ENCODE measurements around the gene ATXN7.

The ATXN7 gene

DNA sequence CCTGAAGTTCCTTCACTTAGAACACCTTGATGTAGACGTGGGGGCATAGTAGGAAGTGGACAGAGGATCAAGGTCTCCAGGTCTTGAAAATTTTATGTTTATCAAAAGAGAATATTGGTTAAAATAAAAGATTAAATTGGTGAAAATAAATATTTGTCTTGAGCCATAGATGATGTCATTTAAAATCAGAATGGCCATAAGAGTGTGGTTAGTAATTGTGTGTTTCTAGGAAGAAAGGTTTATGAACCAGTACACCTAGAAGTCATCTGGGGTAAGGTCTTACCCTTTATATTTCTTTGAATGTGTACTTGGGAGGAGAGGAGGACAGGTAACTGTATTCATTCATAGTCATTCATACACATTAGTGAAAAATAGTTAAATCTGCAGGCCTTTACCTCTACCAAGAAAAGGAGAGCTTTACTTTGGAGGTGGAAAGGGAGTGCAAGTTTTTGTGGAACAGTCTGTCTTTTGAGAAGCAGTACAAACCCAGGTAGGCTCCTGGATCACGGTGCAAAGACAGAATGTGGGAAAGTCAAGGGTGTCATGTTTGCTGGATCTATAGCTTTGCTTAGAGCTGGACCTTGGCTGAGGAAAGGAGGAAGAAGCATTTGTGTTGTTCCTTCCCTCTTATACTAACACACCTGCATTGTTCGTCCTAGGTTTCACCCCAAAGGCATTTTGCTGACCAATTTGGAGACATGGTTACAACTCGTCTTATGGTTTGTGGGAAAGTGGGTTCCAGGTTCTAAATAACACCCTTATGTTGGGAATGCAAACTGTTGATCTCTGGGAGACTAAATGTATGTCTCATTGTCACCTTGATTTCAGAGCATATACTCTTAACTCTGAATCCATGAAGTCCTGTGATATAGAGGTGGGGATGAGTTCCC is 42.3 kb downstream of the ATXN7 start:
- no peak for DNase-seq (ENCODE audit: low read depth in 2 of 2)

DNA sequence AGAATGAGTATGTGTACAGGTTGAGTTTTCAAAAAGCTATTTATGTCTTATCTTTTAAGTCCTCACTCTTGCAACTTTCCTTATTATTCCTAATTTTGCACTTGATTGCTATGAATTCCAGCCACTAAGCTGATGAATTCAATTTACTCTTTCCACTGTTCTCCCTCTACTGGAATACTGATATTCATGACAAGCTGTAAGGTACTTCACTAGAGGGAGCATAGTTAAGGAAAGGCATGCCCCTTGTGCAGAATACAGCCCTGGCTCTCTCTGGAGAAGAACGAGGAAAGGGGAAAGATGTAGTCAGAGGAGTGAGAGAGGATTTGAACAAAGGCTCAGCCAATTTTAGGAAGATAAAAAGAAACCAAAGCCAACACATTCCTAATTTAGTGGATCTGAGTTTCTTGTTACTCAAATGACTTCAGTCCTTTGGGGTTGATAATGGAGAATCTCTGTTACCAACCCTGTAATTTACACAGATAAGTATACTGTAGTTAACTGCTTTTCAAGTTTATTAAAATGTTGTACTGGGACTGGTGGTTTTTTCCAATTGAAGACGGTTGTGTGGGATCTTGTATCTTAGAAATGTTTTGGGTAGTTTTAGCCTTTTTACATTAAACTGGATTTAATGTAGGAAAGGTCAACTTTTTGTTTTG is 44.5 kb downstream of the ATXN7 start:
- DNase-seq (ENCODE audit: low read depth in 2 of 2) = no peak

DNA sequence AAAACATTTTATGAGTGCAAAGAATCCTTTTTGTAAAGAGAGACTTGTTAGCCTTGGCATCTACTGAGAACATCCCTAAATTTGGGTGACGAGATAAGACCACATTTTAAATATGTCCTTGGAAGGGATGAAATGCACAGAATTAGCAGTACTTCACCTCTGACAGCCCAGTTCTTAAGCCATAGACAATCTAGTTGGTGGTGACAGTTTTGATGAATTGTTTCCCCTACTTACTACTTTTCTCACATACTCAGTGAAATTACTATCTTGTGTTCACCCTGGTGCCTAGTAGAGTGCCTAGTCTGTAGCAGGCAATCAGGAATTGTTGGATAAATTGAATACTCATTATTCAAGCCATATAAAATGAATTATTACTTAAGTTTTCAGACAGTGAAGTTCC is 45.1 kb downstream of the ATXN7 start:
- DNase-seq (ENCODE audit: low read depth in 2 of 2) = no peak

- DNase-seq (ENCODE audit: low read depth in 2 of 2) = no peak
Measured at GRCh38 chr3:63909431-63909830, 45.8 kb downstream of the ATXN7 start.

DNA sequence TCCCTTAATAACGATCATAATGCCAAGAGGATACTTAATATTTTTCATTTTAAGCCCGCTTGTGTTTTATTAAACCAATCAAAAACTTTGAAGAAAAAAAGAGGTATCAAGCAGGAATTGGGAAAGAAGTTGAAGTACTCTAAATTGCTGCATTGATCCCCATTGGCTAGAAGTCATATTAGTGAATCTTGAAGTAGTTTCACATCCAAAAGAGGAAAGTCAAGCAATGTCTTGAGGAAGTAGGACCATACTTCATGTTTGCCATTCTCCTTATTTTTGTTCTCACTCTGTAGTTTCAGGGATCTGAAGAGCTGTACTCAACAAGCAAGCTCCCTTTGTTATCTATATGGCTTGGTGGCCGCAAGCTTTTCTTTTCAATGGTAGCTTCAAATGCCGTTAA is 46.3 kb downstream of the ATXN7 start:
- DNase-seq (ENCODE audit: low read depth in 2 of 2) = no peak

DNA sequence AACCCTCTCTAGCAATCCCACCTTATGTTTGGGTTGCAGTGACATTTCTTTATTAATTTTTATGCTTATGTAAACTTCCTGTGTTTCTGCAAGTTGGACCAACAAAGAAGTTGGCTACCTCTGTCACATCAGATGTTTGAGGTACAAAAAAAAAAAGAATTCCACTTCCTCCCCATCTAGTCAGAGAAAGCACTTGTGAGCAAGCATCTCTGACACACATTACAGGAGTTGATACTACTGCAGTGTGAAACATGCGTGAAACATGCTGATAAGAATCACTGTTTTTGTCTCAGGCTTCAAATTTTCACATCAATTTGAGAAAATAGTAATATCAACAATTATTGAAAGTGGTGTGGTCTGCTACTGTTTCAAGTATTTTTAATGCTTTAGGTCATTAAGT is 47.2 kb downstream of the ATXN7 start:
- DNase-seq (ENCODE audit: low read depth in 2 of 2) = no peak

GRCh38 chr3:63911509-63911872 is 47.8 kb downstream of the ATXN7 start:
- DNase-seq (ENCODE audit: low read depth in 2 of 2) = no peak

DNA sequence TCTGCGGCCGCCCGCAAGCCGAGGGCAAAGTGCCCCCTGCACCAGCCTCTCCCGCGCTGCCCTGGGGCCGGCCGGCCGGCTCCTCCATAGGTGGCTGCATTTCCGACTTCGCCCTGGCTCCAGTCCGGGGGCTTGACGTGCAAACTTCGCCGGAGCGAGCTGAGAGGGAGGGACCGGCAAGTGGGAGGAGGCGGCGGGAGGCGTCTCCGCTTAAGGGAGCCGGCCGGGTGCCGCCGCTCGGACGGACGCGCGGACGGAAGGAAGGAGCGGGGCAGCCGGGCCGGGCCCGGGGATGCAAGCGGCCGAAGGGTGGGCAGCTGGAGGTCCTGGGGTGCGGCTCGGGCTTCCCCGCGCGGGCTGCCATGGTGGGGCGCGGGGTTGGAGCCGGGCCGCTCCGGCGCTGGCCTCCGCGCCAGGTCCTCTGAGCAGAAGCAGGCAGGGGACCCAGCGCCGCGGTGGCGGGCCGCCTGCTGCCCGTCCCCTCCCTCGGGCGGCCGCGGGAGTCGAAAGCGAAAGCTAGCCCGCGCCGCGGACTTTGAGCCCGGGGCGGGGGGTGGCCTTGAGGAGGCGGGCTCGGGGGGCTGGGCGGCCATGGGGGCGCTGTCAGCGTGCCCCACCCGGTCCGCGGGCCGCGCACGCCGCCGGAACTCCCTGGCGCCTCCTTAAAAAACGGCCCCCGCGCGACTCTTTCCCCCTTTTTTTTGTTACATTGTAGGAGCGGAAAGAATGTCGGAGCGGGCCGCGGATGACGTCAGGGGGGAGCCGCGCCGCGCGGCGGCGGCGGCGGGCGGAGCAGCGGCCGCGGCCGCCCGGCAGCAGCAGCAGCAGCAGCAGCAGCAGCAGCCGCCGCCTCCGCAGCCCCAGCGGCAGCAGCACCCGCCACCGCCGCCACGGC is 48.5 kb downstream of the ATXN7 start, which contains the start of gene SCAANT1:
Gene SCAANT1 (minus strand): TSS at position 511 of the 895 bp plus-strand sequence.
- peak; percentile 76 to 78 for DNase-seq (ENCODE audit: low read depth in 2 of 2)

DNA sequence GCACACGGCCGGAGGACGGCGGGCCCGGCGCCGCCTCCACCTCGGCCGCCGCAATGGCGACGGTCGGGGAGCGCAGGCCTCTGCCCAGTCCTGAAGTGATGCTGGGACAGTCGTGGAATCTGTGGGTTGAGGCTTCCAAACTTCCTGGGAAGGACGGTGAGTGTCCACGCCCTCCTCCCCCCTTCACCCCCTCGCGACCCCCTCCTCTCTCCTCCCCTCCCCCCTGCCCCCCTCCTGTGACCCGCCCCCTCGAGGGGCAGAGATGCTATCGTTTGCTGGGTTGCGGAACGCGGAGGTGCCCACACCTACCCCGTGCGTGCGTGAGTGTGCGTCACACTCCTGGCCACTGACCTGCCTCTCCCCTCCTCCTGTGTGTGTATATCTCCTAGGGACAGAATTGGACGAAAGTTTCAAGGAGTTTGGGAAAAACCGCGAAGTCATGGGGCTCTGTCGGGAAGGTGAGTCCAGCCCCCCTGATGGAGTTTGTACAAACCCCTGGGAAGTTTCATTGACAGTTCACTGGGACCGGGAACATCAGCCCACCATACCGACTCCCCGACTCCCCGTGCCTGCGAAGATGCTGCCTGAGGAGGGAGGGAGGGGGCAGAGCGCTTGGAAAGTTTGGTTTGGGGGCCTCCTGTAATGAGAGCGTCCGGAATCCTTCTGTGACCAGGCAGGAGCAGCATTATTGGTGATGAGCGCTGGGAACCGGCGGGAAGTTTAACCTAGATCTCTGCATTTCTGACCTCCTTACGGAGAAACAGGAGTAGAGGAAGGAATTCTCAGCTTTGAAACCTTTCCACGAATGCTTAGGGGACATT is 49.3 kb downstream of the ATXN7 start:
- peak; percentile 28 to 31 for DNase-seq (ENCODE audit: low read depth in 2 of 2)

DNA sequence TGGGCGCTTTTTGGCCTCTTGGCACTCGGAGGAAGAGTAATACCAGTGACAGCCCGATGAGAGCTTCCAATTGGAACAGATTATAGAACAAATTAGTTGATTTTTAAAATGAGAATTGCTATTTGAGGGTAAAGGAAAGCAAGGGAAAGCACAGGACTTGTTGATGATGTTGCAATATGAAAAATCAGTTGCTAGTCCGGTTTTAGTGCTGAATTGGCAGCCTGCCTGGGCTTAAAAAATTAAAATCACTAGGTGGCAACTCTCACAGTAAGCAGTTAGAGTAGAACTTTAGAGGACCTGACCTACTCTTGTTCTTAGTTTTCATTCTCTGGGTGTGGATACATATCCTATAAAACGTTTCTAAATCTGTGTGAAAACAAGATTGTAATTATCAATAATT is 50.6 kb downstream of the ATXN7 start:
- no peak for DNase-seq (ENCODE audit: low read depth in 2 of 2)

DNA sequence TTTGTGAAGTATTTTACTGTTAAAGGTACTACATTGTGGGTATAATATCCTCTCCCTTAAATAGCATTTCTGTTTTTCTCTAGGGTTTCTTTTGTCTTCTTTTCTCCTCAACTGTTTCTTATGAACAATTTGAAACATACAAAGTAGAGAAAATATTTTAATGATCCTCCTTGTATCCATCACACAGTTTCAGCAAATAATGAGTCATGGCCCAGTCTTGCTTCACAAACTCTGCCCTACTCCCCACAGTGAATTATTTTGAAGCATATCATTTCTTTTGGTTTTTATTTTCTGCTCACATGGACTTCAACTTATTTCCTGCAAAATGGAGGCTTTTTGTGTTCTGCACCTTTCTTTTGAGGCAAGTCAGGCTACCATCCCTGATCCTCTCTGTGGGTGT is 54.7 kb downstream of the ATXN7 start:
- no peak for DNase-seq (ENCODE audit: low read depth in 2 of 2)

GRCh38 chr3:63920001-63920400 is 56.3 kb downstream of the ATXN7 start:
- no peak for DNase-seq (ENCODE audit: low read depth in 2 of 2)

GRCh38 chr3:63921741-63922482 is 58.2 kb downstream of the ATXN7 start:
- DNase-seq (ENCODE audit: low read depth in 2 of 2) = no peak

GRCh38 chr3:63922491-63923199 is 59.0 kb downstream of the ATXN7 start:
- no peak for DNase-seq (ENCODE audit: low read depth in 2 of 2)

- no peak for DNase-seq (ENCODE audit: low read depth in 2 of 2)
Measured at GRCh38 chr3:63926309-63926708, 62.6 kb downstream of the ATXN7 start.

- DNase-seq (ENCODE audit: low read depth in 2 of 2) = no peak
Measured at GRCh38 chr3:63927422-63928280, 64.0 kb downstream of the ATXN7 start.

DNA sequence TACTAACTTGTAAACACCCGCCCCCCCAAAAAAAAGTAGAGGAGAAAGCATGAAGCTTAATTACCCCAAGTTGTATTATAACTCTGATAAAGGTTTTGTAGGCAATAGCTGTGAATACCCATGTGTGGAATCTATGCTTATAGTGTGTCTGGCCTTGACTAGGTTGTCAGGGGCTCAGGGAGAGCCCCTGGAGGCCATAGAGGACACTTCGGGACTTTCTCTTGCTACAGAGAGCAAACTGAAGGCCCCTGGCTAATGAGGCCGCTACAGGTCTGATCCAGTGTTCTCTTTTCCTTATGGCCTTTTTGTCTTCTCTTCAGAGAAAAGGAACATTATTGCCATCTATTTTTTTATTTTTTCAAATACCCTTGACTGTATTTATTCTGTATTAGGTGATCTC is 67.6 kb downstream of the ATXN7 start:
- no peak for DNase-seq (ENCODE audit: low read depth in 2 of 2)

- DNase-seq (ENCODE audit: low read depth in 2 of 2) = no peak
Measured at GRCh38 chr3:63932509-63933212, 69.0 kb downstream of the ATXN7 start.

Measured in stimulated activated CD8-positive, alpha-beta memory T cell treated with anti-CD3 and anti-CD28 coated beads, Interleukin-15, amount 100 ng/mL, for 4 hours (primary cell).